HG03575 (cell line): ENCODE measurements around the gene JARID2.

ENCODE experiments used
- ATAC-seq: cut with Tn5 transposase; IDR thresholded peaks from one replicate; pipeline ENCODE4 v1.9.1; 2021; ENCODE audit not compliant: unreplicated experiment, insufficient number of reproducible peaks, low FRiP score; ENCODE audit errors: extremely low read depth

The JARID2 gene

DNA sequence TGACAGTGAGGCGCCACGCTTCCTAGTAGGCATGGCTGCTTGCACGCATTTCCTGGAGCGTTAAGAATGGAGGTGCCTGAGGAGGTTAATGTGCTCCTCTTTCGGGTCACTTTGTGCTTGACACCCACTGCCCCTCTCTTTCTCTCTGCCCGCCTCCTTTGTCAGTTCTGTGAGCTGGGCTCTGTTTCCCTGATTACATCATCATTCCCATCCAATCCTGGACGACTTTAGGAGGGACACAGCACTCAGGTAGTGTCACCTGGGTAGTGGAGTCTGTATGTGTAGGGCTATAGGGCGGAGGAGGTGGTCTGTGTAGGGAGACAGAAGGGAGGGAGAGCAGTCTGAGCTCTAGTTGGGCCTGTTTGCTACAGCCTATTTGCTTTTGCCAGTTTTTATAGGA lies 136.8 kb downstream of the JARID2 start:
- no peak for ATAC-seq

DNA sequence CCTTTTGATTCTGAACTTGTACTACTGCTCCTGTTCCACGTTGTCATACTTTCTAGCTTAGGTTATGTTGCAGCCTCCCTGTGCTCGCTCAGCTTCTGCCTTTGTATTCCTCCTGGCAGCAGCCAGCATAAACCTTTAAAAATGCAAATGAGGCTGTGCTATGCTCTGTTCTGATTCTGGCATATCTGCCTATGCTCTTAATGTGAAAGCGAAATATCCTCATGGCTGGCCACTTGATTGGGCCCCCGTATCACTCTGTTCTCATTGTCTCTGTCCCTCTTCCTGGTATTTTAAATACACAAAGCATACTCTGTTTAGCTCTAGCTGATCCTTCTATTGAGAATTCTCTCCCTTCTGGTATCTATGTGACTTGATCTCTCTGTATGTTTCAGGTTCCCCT lies 139.0 kb downstream of the JARID2 start:
- ATAC-seq, result no peak

DNA sequence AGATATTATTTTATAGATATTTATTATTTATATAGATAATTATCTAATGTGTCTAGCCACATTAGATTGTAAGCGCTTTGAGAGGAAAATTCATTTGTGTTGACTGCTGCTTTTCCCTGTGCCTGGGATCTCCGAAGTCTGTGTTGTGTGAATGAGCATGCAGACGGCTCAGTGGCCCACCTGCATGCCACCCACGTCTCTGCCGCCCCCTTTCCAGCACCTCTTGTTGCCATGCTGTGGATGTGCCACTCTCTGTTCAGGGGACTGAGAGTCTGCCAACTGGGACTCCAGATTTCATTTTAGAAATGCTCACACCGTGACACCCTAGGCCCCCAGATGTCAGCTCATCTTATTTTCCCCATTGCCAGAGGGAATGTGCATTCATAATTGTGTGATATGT lies 139.7 kb downstream of the JARID2 start:
- ATAC-seq, result no peak

DNA sequence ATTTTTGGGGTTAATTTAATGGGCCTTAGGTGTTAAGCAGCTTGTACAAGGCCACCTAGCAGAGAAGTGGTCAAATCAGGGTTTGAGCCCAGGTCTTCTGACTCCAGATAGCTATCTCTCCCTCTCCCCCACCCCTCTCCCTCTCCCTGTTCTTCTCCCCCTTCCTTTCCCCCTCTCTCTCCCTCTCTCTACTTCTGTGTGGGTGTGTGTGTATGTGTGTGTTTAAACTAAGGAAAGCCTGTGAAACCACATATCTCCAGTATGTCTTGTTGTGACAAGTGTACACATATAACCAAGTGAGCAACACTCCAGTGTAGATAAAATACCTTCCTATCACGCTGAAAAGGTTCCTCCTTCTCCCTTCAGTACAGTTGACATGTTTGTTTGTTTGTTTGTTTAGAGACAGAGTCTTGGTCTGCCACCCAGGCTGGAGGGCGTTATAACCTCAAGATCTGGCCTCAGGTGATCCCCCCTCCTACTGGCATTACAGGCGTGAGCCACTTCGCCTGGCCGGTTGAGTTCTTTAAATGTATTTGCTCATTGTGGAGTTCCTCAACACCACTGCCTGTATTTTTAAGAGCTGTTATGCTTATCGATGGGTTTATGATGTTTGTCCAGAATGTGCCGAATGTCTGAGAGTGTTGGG lies 140.4 kb downstream of the JARID2 start:
- no peak for ATAC-seq

DNA sequence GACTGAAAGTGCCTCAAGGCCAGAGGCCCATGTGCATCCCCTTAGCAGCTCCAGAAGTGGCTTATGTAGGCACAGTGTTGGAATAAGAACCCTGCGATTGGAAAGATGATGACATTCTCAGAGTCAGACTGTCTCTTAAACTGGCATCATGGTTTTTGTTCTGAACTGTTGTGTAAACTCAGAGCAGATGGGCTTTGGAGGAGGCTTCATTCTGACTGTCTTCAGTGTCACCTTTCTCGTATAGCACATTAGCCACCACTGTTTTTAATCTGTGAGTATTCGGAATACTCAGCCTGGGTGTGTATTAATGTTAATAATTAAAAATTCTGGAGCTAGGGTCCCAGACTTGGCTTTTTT lies 140.9 kb downstream of the JARID2 start:
- no peak for ATAC-seq

DNA sequence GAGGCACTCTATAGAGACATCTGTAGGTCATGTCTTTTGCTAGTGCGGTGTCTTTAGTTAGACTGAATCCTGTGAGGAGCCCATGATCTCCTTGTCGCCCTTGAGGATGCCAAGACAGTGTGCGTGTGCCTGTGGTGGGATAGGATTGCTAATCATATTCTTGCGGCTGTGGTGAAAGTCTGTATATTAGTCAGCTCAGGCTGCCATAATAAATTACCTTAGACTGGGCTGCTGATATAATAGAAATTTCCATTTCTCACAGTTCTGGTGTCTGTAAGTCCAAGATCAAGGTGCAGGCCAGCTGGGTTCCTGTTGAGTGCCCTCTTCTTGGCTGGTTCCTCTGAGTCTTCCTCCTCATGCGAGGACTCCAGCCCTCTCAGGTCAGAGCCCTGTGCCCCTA lies 141.2 kb downstream of the JARID2 start:
- ATAC-seq, result no peak

DNA sequence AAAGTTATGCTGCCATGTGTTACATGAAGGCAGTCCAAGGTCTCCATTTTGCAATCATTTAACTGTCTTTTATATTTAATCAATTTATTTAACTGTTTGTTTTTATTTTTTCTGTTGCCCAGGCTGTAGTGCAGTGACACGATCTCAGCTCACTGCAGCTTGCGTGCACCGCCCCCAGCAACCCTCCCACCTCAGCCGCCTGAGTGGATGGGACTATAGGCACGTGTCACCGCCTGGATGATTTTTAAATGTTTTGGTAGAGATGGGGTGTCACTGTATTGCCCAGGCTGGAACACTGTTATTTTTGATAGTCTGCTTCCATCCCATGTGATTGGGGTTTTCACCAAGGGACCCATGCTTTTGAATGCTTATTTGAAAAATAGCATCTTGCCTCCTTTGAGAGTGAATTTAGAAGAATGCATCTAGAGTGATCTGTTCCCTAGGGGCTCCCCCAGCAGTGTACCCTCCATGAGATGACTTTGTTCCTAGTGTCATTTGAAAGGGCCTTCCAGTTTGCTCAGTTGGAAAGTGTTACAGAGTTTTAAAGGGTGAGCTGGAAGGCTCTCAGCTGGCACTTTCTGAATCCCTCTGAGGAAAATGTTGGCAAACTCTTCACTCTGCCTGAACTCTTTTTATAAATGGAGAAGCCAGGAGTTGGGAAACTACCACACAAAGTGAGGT lies 143.4 kb downstream of the JARID2 start:
- no peak for ATAC-seq

DNA sequence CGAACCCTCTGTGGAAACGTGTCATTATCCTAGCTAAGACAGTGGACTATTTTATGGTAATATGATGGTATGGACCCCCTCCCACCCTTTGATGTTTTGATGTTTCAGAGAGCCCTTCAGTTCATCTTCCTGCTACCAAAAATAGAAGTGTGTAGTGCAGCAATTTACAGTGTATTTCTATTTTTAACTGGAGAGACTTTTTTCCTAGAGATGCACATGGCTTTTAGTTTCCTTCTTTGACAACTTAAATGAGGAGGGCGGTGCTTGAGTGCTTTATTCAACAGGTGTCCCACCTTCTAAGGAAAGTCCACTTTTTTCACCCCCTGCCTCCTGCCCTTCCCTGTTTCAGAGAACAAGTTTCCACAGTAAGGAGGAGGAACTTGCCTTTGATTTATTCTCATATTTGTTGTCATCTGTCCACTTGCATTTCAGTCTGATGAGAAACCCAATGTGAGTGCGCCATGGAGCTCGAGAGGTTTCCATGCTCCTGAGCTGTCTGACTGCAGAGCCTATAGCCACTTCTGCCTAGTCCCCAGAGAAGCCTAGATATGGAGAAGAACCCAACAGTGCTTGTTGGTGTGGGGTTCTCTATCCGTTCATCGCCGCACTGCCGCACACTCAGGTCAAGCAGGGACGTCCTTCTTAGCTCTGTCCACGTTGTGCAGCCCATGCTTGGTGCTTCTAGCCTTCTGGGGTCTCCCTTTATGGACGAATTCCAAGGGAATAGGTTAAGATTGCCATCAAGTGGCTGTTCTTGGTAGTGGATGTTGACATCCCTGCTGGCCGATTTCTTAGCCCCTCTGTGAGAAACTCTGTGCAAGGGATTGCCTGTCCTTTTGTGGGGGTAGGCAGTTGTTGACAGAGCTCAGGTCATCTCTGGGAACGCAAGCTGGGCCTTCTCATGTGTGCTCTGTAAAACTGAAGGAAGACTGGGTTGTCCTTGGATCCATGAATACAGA lies 144.2 kb downstream of the JARID2 start:
- no peak for ATAC-seq

DNA sequence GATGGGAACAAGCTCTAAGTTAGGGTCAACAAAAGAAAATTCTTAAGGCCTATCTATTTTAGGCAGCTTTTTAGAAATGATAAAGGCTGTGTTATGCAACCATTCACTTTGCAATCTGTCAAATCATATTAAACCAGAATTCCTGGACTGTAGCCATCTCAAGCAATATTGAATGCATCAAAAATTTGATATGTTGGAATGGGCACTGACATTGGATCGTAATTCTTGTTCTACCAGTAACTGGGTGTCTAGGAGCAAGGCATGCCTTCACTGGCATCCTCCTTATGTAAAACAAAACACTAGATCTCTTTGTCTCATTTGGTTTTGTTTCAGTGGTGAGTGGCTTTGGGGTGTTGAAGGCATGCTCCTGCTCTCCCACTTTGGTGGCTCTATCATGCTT lies 145.6 kb downstream of the JARID2 start:
- no peak for ATAC-seq

DNA sequence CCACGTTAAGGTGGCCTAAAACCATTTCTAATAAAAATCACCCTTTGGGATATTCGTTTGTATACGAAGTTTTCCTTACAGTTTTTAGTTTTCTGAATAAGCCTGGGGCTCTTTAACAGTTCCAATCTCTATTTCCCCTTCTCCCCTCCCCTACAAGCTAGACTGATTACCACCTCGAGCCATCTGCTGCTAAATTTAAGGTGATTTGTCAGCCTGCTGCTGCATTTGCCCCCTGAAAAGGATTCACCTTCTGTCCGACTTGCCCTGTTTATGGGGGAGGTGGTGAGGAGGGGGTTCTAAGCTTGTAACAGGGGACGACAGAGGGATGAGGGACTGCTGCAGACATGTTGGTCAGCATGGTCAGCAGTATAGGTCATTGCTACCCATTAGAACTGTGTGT lies 146.3 kb downstream of the JARID2 start:
- ATAC-seq, result no peak

DNA sequence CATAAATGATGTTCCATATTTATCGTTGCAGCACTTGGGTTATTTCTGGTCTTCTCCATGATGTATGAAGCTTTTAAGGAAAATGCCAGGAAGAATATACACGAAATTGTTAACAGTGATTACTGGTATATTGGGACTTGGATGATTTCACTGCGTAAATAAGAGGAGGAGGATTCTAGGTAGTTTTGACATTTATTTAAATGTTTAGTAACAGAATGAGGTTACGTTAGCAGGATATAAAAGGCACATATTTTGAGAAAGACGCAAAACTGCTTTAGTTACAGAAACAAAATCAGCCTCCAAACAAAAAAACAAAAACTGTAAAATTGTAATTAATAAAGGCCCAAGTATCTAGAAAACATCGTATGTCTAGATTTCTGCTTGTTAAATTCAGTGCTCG lies 147.7 kb downstream of the JARID2 start:
- ATAC-seq, result no peak

DNA sequence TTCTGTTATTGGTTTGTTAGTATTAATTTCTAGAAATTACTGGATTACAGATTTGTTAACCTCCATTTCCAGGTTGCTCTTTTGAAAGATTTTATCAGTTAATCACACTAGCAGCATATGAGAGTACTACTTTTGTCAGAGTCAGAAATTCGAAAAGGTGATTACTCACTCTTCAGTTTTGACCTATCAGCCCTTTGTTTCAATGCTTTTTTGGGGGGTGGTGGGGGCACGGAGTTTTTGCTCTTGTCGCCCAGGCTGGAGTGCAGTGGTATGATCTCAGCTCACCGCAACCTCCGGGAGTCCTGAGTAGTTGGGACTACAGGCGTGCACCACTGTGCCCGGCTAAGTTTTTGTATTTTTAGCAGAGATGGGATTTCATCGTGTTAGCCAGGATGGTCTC lies 149.2 kb downstream of the JARID2 start:
- no peak for ATAC-seq

DNA sequence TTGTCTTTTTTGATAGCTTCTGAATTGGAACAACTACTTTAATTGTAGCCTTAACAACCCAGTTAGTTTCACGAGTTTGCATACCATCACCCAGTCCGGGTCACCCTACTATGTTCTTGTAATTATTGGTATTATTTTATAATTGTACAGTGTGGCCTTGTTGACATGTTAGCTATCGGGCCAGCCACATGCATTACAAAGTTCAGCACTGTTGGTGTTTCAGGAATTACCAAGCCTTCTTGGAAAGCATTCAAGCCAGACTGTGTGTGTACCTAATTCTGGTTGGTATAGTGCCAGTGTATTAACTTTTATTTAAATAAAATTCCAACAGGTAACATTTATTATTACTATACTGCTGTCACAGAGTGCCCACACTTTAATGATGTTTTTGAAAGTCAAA lies 150.9 kb downstream of the JARID2 start:
- ATAC-seq, result no peak

DNA sequence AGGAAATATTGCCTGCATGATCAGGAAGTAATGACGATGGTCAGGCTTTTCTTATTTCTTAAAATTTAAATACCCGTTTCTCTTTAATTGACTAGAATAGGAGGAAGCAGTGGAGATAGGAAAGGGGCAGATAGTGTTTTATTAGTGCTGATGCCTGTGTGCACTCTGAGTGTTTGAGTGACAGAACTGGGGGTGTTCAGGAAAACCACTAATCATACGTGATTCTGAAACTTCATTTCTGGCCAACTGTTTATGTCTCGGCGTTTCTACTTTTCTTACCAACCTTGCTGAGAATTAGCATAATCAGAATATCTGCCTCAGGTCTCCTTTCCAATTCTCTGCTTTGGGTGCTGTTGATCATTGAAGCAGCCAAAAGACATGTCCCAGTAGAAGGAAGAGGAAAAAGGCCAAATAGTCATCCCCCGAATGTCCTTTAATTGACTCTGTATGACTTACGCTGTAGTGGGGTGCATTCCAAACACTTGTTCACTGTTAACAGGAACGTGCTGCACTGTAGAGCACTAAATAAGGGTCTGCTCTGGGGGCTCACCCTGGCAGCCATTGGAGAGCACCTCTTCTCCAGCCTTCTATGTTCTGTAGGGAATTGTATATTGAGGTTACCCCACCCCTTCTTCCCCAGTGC lies 152.9 kb downstream of the JARID2 start:
- ATAC-seq, result no peak

DNA sequence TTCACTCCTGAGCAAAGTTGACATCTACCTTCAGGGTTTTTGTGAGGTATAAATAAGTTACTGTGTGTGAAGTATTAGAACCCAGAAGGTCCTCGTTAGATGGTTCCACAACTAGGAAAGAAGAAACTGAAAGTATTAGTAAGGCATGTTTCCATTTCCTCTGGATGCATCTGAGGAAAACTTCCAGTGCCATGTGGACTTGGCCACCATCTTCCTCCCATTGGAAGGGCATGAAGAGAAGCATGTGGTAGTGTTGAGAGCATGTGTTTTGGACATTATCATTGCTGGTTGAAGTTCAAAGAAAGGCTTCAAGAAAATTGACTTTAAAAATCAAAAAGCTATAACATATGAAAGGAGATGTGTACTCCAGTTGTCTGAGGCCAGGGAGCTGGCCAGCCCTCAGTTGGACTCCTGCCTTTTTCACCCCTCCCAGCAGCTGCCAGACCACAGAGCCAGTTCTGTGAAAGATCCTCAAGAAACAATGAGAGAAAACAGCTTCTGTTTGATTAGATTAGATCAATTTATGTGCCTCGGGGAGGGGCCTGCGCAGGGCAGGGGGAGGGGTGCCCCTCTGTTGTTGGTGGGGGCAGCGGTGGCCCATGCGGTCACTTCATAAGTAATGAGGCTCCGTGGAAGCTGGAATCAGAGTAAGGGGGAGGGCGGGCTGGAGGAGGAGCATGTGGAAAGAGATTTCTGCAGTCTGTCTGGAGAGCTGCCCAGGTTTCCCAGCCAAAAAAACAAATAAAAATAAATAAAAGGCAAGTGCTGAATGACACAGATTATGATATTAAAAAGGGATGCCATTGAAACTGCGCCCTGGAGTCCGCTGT lies 154.0 kb downstream of the JARID2 start:
- ATAC-seq, result no peak

DNA sequence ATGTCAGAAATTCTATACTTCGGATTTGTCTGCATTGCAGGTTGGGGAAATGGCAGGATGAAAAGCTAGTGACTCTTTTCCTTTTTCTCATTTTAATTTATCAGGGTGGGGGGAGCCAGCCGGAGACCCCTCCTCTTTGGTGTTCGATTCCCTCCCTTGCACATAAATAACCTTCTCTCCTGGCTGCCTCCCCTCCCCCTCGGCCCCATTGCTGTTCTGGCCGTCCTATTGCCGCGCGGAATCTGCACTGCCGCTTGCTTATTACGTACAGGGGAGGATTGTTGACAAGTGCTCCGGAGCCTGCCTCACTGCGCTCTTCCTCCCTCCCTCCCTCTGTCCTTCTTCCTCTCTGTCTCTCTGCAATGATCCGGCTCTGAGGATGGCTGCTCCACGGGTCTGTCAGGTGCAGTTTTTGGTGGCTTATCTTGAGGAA lies 154.7 kb downstream of the JARID2 start:
- no peak for ATAC-seq

DNA sequence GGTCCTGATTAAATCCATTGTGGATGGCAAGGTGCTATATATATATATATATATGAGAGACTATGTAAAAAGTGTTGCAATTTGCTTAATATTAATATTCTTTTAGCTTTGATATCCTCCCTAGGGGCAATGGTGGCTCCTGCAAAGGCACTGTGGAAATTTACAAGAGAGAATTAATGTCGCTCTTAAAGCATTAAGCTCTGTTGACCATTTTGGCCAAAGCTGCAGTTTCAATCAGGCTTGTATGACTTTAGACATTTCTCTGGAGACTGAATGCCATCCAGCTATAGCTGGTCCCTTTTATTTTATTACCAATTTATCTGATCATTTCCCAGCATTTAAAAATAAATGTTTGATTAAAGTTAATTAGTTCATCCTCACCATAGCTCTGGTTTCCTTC lies 155.3 kb downstream of the JARID2 start:
- ATAC-seq, result no peak

DNA sequence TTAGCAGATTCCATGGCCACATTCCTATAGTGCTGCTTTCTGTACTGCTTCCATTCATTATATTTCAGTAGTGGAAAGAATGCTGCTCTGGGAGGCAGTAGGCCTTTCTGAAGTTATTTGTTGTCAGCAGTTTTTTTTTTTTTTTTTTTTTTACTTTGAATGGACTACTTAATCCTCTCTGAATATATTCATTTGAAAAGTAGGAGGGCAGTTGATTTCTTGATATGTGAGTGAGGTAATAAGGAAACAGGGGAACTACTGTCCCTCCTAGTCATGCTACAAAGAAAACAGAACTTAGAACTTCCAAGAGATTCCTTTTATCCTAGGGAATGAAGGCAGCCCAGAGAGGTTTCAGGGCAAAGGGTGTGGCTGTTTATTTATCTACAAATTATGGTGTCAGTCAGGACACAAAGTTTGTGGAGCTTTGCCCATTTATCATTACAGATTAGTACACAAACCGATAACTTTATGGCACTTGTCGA lies 155.9 kb downstream of the JARID2 start:
- ATAC-seq, result no peak
